HepG2 (cell line): ENCODE measurements around the gene RLN3. TPM values are rescaled to one million over a fixed set of nuclear protein-coding genes. Genes with fewer than 3 reads are reported as not detected.

Experiments used
- RBFOX2 ChIP-seq: fragments of 200-400 bp; formaldehyde crosslinking; IDR thresholded peaks from 2 replicates; pipeline ENCODE4 v1.6.1; 2017; ENCODE audit warnings: low read depth, mild to moderate bottlenecking, low read length
- SATB2 ChIP-seq: sonication (generic); formaldehyde crosslinking; IDR thresholded peaks from 2 replicates; pipeline ENCODE4 v1.5.0; 2020; ENCODE audit warnings: missing genetic modification reagents
- ZNF556 ChIP-seq: sonication (generic); formaldehyde crosslinking; IDR thresholded peaks from 2 replicates; pipeline ENCODE4 v1.4.0; 2020; ENCODE audit warnings: mild to moderate bottlenecking, missing genetic modification reagents, borderline replicate concordance
- polyA plus RNA-seq, 8 experiments: library from polyadenylated mRNA; depleted of rRNA in 3 of 8; stranded (reverse) in 7 of 8; unstranded in 1 of 8; fragments of >200 nt; fragmentation: Illumina TruSeq in 4 of 8; extraction: Trizol in 4 of 8; gene quantifications; 2 replicates each; pipeline versions ENCODE4 v1.2.1 to v1.2.3, GENCODE V29; 2011 to 2016; ENCODE audit warnings: low read depth in 4 of 8, missing spikeins in 1 of 8, mixed read lengths in 1 of 8; ENCODE audit not compliant: insufficient read depth in 1 of 8
- total RNA-seq, 5 experiments: library from RNA; depleted of rRNA; stranded (reverse); fragments of >200 nt; fragmentation: Illumina TruSeq; extraction: Trizol; gene quantifications; 2 replicates each; pipeline ENCODE4 v1.2.3, GENCODE V29; 2016; ENCODE audit warnings: low read depth in 1 of 5
- TF ChIP-seq, protein P1 (sequence below): sonication (generic); formaldehyde crosslinking; conservative IDR thresholded peaks from 2 replicates; pipeline ENCODE4 v1.4.0; 2020; ENCODE audit warnings: missing genetic modification reagents
- TF ChIP-seq, protein P2 (sequence below): sonication (generic); formaldehyde crosslinking; IDR thresholded peaks from 2 replicates; pipeline ENCODE4 v1.5.1; 2020; ENCODE audit warnings: mild to moderate bottlenecking, missing genetic modification reagents, moderate library complexity
- TF ChIP-seq, protein P3 (sequence below): sonication (generic); formaldehyde crosslinking; IDR thresholded peaks from 2 replicates; pipeline ENCODE4 v1.4.0; 2020; ENCODE audit warnings: mild to moderate bottlenecking, missing genetic modification reagents
- TF ChIP-seq, protein P4 (sequence below): sonication (generic); formaldehyde crosslinking; IDR thresholded peaks from 2 replicates; pipeline ENCODE4 v1.4.0; 2020; ENCODE audit warnings: mild to moderate bottlenecking, missing genetic modification reagents

RLN3 gene
- total and polyA plus RNA-seq, 2 of the 13 experiments (the other 11 are each of a cell fraction or from before 2014, with no cell fraction given): not detected

DNA sequence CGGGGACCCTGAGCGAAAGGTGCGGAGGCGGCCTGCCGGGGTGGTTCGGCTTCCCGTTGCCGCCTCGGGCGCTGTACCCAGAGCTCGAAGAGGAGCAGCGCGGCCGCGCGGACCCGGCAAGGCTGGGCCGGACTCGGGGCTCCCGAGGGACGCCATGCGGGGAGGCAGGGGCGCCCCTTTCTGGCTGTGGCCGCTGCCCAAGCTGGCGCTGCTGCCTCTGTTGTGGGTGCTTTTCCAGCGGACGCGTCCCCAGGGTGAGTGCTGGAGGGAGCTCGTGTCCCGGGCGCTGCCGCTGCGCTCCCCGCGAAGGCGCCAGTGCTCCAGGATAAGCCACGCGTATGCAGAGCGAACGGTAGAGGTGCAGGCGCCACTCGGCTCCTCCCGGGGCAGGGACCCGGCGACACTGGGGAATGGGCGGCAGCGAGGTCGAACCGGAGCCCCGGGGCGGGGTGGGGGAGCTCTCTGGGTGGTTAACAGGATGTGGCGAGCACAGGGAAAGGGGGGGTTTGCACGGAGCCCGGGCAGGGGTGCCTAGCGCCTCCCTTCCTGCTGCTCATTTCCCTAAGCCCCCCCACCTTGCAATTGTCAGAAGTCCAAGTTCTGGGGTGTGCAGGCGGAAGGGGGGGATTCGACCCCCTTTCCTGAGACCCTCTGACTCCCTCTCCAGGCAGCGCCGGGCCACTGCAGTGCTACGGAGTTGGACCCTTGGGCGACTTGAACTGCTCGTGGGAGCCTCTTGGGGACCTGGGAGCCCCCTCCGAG is 4.0 kb downstream of the RLN3 start, which contains the start of gene IL27RA (continued):
- TF ChIP-seq, protein P1, sequence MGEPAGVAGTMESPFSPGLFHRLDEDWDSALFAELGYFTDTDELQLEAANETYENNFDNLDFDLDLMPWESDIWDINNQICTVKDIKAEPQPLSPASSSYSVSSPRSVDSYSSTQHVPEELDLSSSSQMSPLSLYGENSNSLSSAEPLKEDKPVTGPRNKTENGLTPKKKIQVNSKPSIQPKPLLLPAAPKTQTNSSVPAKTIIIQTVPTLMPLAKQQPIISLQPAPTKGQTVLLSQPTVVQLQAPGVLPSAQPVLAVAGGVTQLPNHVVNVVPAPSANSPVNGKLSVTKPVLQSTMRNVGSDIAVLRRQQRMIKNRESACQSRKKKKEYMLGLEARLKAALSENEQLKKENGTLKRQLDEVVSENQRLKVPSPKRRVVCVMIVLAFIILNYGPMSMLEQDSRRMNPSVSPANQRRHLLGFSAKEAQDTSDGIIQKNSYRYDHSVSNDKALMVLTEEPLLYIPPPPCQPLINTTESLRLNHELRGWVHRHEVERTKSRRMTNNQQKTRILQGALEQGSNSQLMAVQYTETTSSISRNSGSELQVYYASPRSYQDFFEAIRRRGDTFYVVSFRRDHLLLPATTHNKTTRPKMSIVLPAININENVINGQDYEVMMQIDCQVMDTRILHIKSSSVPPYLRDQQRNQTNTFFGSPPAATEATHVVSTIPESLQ (CRISPR knock-in tag): no peak
- TF ChIP-seq ZNF556 (CRISPR knock-in tag): peak; percentile 52; the same call in 1 of the 2 replicates
- TF ChIP-seq, protein P2, sequence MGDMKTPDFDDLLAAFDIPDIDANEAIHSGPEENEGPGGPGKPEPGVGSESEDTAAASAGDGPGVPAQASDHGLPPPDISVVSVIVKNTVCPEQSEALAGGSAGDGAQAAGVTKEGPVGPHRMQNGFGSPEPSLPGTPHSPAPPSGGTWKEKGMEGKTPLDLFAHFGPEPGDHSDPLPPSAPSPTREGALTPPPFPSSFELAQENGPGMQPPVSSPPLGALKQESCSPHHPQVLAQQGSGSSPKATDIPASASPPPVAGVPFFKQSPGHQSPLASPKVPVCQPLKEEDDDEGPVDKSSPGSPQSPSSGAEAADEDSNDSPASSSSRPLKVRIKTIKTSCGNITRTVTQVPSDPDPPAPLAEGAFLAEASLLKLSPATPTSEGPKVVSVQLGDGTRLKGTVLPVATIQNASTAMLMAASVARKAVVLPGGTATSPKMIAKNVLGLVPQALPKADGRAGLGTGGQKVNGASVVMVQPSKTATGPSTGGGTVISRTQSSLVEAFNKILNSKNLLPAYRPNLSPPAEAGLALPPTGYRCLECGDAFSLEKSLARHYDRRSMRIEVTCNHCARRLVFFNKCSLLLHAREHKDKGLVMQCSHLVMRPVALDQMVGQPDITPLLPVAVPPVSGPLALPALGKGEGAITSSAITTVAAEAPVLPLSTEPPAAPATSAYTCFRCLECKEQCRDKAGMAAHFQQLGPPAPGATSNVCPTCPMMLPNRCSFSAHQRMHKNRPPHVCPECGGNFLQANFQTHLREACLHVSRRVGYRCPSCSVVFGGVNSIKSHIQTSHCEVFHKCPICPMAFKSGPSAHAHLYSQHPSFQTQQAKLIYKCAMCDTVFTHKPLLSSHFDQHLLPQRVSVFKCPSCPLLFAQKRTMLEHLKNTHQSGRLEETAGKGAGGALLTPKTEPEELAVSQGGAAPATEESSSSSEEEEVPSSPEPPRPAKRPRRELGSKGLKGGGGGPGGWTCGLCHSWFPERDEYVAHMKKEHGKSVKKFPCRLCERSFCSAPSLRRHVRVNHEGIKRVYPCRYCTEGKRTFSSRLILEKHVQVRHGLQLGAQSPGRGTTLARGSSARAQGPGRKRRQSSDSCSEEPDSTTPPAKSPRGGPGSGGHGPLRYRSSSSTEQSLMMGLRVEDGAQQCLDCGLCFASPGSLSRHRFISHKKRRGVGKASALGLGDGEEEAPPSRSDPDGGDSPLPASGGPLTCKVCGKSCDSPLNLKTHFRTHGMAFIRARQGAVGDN (CRISPR knock-in tag): peak; percentile 95
- peak; percentile 66 for TF ChIP-seq RBFOX2
- TF ChIP-seq, protein P3, sequence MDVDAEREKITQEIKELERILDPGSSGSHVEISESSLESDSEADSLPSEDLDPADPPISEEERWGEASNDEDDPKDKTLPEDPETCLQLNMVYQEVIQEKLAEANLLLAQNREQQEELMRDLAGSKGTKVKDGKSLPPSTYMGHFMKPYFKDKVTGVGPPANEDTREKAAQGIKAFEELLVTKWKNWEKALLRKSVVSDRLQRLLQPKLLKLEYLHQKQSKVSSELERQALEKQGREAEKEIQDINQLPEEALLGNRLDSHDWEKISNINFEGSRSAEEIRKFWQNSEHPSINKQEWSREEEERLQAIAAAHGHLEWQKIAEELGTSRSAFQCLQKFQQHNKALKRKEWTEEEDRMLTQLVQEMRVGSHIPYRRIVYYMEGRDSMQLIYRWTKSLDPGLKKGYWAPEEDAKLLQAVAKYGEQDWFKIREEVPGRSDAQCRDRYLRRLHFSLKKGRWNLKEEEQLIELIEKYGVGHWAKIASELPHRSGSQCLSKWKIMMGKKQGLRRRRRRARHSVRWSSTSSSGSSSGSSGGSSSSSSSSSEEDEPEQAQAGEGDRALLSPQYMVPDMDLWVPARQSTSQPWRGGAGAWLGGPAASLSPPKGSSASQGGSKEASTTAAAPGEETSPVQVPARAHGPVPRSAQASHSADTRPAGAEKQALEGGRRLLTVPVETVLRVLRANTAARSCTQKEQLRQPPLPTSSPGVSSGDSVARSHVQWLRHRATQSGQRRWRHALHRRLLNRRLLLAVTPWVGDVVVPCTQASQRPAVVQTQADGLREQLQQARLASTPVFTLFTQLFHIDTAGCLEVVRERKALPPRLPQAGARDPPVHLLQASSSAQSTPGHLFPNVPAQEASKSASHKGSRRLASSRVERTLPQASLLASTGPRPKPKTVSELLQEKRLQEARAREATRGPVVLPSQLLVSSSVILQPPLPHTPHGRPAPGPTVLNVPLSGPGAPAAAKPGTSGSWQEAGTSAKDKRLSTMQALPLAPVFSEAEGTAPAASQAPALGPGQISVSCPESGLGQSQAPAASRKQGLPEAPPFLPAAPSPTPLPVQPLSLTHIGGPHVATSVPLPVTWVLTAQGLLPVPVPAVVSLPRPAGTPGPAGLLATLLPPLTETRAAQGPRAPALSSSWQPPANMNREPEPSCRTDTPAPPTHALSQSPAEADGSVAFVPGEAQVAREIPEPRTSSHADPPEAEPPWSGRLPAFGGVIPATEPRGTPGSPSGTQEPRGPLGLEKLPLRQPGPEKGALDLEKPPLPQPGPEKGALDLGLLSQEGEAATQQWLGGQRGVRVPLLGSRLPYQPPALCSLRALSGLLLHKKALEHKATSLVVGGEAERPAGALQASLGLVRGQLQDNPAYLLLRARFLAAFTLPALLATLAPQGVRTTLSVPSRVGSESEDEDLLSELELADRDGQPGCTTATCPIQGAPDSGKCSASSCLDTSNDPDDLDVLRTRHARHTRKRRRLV (CRISPR knock-in tag): 0 out of 2 replicates have a peak, but pooled peaks have one; percentile 52
- 0 out of 2 replicates have a peak, but pooled peaks have one; percentile 86 for TF ChIP-seq SATB2 (CRISPR knock-in tag)
- TF ChIP-seq, protein P4, sequence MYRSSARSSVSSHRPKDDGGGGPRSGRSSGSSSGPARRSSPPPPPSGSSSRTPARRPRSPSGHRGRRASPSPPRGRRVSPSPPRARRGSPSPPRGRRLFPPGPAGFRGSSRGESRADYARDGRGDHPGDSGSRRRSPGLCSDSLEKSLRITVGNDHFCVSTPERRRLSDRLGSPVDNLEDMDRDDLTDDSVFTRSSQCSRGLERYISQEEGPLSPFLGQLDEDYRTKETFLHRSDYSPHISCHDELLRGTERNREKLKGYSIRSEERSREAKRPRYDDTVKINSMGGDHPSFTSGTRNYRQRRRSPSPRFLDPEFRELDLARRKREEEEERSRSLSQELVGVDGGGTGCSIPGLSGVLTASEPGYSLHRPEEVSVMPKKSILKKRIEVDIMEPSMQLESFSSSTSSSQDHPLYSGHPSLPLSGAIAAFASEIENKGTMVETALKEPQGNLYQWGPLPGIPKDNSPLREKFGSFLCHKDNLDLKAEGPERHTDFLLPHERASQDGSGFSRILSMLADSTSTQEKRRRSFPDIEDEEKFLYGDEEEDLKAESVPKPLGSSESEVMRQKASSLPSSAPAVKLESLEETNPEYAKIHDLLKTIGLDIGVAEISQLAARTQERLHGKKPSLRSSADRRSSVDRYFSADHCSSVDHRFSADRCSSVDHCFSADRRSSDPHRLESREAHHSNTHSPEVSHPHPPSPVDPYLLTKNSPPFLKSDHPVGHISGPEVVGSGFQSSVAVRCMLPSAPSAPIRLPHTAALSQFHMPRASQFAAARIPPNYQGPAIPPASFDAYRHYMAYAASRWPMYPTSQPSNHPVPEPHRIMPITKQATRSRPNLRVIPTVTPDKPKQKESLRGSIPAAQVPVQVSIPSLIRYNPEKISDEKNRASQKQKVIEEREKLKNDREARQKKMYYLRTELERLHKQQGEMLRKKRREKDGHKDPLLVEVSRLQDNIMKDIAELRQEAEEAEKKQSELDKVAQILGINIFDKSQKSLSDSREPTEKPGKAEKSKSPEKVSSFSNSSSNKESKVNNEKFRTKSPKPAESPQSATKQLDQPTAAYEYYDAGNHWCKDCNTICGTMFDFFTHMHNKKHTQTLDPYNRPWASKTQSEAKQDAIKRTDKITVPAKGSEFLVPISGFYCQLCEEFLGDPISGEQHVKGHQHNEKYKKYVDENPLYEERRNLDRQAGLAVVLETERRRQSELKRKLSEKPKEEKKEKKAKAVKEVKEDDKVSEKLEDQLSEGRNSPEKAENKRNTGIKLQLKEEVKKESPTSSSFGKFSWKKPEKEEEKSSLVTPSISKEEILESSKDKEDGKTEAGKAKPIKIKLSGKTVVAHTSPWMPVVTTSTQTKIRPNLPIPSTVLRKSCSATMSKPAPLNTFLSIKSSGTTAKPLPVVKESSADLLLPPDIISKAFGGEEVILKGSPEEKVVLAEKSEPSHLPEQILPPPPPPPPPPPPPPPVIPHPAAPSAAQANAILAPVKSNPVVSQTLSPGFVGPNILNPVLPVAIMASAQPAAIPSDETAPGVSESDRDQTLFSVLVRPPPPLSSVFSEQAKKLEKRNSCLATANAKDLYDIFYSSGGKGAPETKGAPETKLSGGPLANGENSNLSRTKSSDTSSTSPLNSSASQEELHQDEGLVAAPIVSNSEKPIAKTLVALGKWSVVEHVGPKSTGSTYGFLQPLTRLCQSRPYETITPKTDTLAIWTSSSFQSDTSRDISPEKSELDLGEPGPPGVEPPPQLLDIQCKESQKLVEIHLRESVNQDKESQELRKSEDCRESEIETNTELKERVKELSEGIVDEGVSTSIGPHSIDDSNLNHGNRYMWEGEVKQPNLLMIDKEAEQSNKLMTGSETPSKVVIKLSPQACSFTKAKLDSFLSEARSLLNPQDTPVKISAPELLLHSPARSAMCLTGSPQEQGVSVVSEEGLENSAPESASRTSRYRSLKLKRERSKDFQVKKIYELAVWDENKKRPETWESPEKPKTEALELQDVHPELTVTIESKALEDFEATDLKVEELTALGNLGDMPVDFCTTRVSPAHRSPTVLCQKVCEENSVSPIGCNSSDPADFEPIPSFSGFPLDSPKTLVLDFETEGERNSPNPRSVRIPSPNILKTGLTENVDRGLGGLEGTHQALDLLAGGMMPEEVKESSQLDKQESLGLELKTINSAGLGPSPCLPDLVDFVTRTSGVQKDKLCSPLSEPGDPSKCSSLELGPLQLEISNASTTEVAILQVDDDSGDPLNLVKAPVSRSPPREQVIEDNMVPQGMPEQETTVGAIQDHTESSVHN (CRISPR knock-in tag): no peak
